HG03571 (cell line): Measurements from ENCODE around the gene MYH16.
"Not testable (repeated sequence)": the region's sequence is repeated elsewhere in the genome, so short reads cannot be mapped to it uniquely, and the experiment has no call there.

Experiments used
- ATAC-seq: cut with Tn5 transposase; IDR thresholded peaks from one replicate; pipeline ENCODE4 v1.9.1; 2021; ENCODE audit not compliant: unreplicated experiment

MYH16 gene

DNA sequence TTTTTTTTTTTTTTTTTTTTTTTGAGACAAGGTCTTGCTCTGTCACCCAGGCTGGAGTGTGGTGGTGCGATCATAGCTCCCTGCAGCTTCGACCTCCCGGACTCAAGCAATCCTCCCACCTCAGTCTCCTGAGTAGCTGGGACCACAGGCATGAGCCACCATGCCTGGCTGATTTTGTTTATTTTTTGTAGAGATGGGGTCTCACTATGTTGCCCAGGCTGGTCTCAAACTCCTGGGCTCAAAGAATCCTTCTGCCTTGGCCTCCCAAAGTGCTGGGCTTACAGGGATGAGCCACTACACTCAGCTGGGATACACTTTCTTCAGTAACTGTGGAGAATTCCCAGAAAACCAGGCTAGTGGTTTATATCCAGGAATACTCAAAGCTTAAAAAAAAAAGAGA lies 78.0 kb downstream of the MYH16 start:
- not testable (repeated sequence) for ATAC-seq

DNA sequence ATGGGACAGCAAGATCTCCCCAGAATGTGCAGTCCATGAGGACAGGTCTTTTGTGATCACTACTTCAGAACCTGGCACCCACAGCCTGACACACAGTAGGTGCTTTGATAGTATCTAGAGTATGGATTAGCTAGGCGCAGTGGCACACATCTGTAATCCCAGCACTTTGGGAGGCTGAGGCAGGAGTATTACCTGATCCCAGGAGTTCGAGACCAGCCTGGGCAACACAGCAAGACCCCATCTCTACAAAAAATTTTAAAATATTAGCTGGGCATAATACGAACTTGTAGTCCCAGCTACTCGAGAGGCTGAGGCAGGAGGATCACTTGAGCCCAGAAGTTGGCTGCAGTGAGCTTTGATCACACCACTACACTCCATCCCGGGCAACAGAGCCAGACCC lies 79.6 kb downstream of the MYH16 start:
- ATAC-seq = no peak

DNA sequence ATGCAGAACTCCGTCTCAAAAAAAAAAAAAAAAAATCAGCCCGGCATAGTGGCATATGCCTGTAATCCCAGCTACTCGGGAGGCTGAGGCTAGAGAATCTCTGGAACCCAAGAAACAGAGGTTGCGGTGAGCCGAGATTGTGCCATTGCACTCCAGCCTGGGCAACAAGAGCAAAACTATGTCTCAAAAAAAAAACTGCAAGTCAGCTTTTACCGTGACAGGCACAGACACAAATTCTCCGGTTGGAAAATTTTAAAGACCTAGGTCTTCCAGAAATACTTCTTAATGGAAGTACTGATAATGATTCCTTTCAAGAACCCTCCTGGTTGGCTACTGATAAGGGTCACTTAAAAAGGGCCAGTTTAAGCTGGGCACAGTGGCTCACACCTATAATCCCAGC lies 82.5 kb downstream of the MYH16 start:
- no peak for ATAC-seq

DNA sequence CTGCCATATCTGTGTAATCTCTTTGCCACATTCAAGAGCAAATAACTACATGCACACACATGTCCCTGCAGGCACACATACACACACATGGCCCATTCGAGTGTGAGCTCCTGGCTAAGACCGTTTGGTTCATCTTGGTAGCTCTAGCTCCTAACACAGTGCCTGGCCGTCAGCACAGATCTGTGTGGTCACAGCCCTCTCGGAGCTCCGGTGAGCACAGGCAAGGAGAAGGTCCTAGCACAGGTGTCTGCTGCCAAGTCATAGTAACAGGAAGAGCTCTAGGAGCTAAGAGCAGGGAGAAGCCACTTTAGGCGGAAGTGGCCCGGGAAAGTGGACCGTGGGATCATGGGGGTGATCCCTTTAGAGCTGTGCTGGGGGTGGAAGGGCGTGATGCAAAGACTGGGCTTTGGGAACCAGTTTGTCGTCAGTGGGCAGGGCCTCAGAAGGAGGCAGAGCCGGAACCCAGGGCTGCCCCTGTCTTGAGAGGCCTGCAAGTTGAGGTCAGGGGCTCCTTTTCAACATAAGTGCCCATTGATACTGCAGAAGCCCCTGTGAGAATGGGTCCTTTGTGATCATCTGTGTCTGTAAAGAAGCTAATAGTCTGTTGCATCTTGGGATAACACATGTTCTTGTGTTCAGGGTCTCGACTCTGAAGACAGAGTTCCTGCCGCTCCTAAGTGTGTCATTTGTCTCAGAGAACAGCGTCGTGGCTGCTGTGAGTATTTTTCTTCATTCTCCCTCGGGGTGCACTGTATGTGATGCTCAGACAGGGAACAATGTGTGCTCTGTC lies 85.3 kb downstream of the MYH16 start:
- ATAC-seq = no peak

DNA sequence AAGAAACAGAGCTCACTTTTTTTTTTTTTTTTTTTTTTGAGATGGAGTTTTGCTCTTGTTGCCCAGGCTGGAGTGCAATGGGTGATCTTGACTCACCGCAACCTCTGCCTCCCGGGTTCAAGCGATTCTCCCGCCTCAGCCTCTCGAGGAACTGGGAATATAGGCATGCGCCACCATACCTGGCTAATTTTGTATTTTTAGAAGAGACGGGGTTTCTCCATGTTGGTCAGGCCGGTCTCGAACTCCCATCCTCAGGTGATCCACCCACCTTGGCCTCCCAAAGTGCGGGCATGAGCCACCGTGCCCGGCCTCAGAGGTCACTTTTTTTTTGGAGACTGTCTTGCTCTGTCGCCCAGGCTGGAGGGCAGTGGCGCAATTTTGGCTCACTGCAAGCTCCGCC lies 85.9 kb downstream of the MYH16 start:
- not testable (repeated sequence) for ATAC-seq

DNA sequence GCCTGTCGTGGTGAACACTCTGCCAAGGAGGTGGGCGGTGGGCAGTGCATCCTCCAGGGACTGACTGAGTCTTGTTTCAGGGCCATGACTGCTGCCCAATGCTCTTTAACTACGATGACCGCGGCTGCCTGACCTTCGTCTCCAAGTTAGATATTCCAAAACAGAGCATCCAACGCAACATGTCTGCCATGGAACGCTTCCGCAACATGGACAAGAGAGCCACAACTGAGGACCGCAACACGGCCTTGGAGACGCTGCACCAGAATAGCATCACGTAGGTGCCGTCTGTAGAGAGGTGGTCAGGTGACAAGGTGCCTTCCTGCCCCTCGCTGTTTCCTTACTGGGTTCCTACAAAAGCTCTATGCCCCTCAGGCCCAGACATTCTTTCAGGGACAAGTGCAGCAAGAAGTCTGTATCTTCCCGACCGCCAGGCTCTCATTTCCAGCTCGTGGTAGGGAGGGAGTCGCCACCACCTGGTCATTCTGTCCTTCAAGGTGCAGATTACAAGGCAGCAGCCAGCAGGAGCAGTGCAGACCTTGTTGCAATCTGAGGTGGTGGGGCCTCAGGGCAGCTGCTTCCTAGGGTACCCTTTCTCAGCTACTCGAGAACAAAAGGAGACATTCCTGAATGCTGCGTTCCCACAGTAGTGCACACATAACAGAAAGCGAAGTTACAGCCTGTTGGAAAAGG lies 87.0 kb downstream of the MYH16 start:
- ATAC-seq = no peak
